Stimulated activated memory B cell treated with anti-CD40 and anti-IgM and Interleukin-4, amounts not matched to agents 10 μg/mL and 1 μg/mL and 100 μg/mL, for 72 hours (primary cell): ENCODE measurements around the gene NR6A1.

Experiments used
- ATAC-seq: fragments of 150-1000 bp; cut with Tn5 transposase; 2 replicates; pipeline ENCODE4 v1.10.0; 2021
- H3K27ac Mint-ChIP-seq: one replicate; pipeline ENCODE4 v1.8.0; 2022; ENCODE audit warnings: mild to moderate bottlenecking, mixed read lengths
- H3K27me3 Mint-ChIP-seq: one replicate; pipeline ENCODE4 v1.8.0; 2022; ENCODE audit warnings: mixed read lengths
- H3K36me3 Mint-ChIP-seq: one replicate; pipeline ENCODE4 v1.8.0; 2022; ENCODE audit warnings: mixed read lengths
- H3K4me1 Mint-ChIP-seq: one replicate; pipeline ENCODE4 v1.8.0; 2022; ENCODE audit warnings: mixed read lengths
- H3K4me3 Mint-ChIP-seq: one replicate; pipeline ENCODE4 v1.8.0; 2022; ENCODE audit warnings: mild to moderate bottlenecking, moderate library complexity, mixed read lengths
- H3K9me3 Mint-ChIP-seq: one replicate; pipeline ENCODE4 v1.8.0; 2022; ENCODE audit warnings: mixed read lengths

NR6A1 gene

GRCh38 chr9:124605258-124605657, 165.9 kb downstream of the NR6A1 start:
- Mint-ChIP-seq H3K27me3 (no peaks in the 10 kb centered on the region), H3K4me1 (no peaks in the 10 kb centered on the region), H3K36me3 (no peaks in the 10 kb centered on the region), H3K27ac (no peak overlapping the region), H3K4me3 (no peak overlapping the region), H3K9me3 (no peaks in the 10 kb centered on the region)
- ATAC-seq = no peak

GRCh38 chr9:124602632-124603031, 168.5 kb downstream of the NR6A1 start:
- Mint-ChIP-seq H3K27me3 (no peaks in the 10 kb centered on the region), H3K27ac (no peak overlapping the region), H3K36me3 (no peaks in the 10 kb centered on the region), H3K4me3 (no peak overlapping the region), H3K9me3 (no peaks in the 10 kb centered on the region), H3K4me1 (no peaks in the 10 kb centered on the region)
- ATAC-seq = no peak

- Mint-ChIP-seq H3K4me1 (no peaks in the 10 kb centered on the region), H3K9me3 (no peaks in the 10 kb centered on the region), H3K36me3 (no peaks in the 10 kb centered on the region), H3K27ac (no peak overlapping the region), H3K27me3 (no peaks in the 10 kb centered on the region), H3K4me3 (no peak overlapping the region)
- ATAC-seq = no peak
Observed at GRCh38 chr9:124602204-124602603, 168.9 kb downstream of the NR6A1 start.

GRCh38 chr9:124600407-124600806, 170.7 kb downstream of the NR6A1 start:
- no peak overlapping the region for H3K4me3 Mint-ChIP-seq
- ATAC-seq = no peak
- H3K4me1 Mint-ChIP-seq = no peaks in the 10 kb centered on the region
- H3K27ac Mint-ChIP-seq = no peak overlapping the region
- no peaks in the 10 kb centered on the region for H3K9me3 Mint-ChIP-seq
- peaks cover 15% of the 10 kb centered on the region for H3K27me3 Mint-ChIP-seq
- no peaks in the 10 kb centered on the region for H3K36me3 Mint-ChIP-seq

GRCh38 chr9:124599121-124599795, 171.9 kb downstream of the NR6A1 start:
- peaks cover 18% of the 10 kb centered on the region for H3K27me3 Mint-ChIP-seq
- no peak for ATAC-seq
- H3K27ac Mint-ChIP-seq = no peak overlapping the region
- H3K36me3 Mint-ChIP-seq = no peaks in the 10 kb centered on the region
- H3K9me3 Mint-ChIP-seq = no peaks in the 10 kb centered on the region
- H3K4me1 Mint-ChIP-seq = no peaks in the 10 kb centered on the region
- H3K4me3 Mint-ChIP-seq = no peak overlapping the region

- Mint-ChIP-seq H3K36me3 (no peaks in the 10 kb centered on the region), H3K9me3 (no peaks in the 10 kb centered on the region), H3K27ac (no peak overlapping the region), H3K4me3 (no peak overlapping the region), H3K27me3 (peaks cover 18% of the 10 kb centered on the region), H3K4me1 (no peaks in the 10 kb centered on the region)
- no peak for ATAC-seq
Observed at GRCh38 chr9:124598048-124598447, 173.1 kb downstream of the NR6A1 start.

GRCh38 chr9:124596172-124596839, 174.8 kb downstream of the NR6A1 start:
- no peak overlapping the region for H3K27ac Mint-ChIP-seq
- H3K4me1 Mint-ChIP-seq = no peaks in the 10 kb centered on the region
- peaks cover 18% of the 10 kb centered on the region for H3K27me3 Mint-ChIP-seq
- no peaks in the 10 kb centered on the region for H3K36me3 Mint-ChIP-seq
- ATAC-seq = no peak
- no peaks in the 10 kb centered on the region for H3K9me3 Mint-ChIP-seq
- no peak overlapping the region for H3K4me3 Mint-ChIP-seq

- Mint-ChIP-seq H3K36me3 (no peaks in the 10 kb centered on the region), H3K4me1 (no peaks in the 10 kb centered on the region), H3K27me3 (peaks cover 18% of the 10 kb centered on the region), H3K9me3 (no peaks in the 10 kb centered on the region), H3K27ac (no peak overlapping the region), H3K4me3 (no peak overlapping the region)
- no peak for ATAC-seq
Observed at GRCh38 chr9:124595743-124596142, 175.4 kb downstream of the NR6A1 start.

- no peak overlapping the region for H3K4me3 Mint-ChIP-seq
- peaks cover 18% of the 10 kb centered on the region for H3K27me3 Mint-ChIP-seq
- ATAC-seq = no peak
- no peak overlapping the region for H3K27ac Mint-ChIP-seq
- H3K4me1 Mint-ChIP-seq = no peaks in the 10 kb centered on the region
- H3K9me3 Mint-ChIP-seq = no peaks in the 10 kb centered on the region
- H3K36me3 Mint-ChIP-seq = no peaks in the 10 kb centered on the region
Observed at GRCh38 chr9:124594673-124595072, 176.4 kb downstream of the NR6A1 start.

- peaks cover 18% of the 10 kb centered on the region for H3K27me3 Mint-ChIP-seq
- H3K9me3 Mint-ChIP-seq = no peaks in the 10 kb centered on the region
- no peak overlapping the region for H3K4me3 Mint-ChIP-seq
- no peak overlapping the region for H3K27ac Mint-ChIP-seq
- no peaks in the 10 kb centered on the region for H3K36me3 Mint-ChIP-seq
- no peaks in the 10 kb centered on the region for H3K4me1 Mint-ChIP-seq
- no peak for ATAC-seq
Observed at GRCh38 chr9:124594225-124594624, 176.9 kb downstream of the NR6A1 start.

- no peaks in the 10 kb centered on the region for H3K9me3 Mint-ChIP-seq
- no peak for ATAC-seq
- no peak overlapping the region for H3K27ac Mint-ChIP-seq
- no peaks in the 10 kb centered on the region for H3K4me1 Mint-ChIP-seq
- H3K27me3 Mint-ChIP-seq = peaks cover 18% of the 10 kb centered on the region
- H3K36me3 Mint-ChIP-seq = no peaks in the 10 kb centered on the region
- H3K4me3 Mint-ChIP-seq = no peak overlapping the region
Observed at GRCh38 chr9:124593651-124594058, 177.5 kb downstream of the NR6A1 start.

GRCh38 chr9:124593200-124593599, 177.9 kb downstream of the NR6A1 start:
- H3K4me1 Mint-ChIP-seq = no peaks in the 10 kb centered on the region
- no peak overlapping the region for H3K27ac Mint-ChIP-seq
- peaks cover 18% of the 10 kb centered on the region for H3K27me3 Mint-ChIP-seq
- H3K4me3 Mint-ChIP-seq = no peak overlapping the region
- H3K36me3 Mint-ChIP-seq = no peaks in the 10 kb centered on the region
- H3K9me3 Mint-ChIP-seq = no peaks in the 10 kb centered on the region
- ATAC-seq = no peak

- Mint-ChIP-seq H3K36me3 (no peaks in the 10 kb centered on the region), H3K27me3 (peaks cover 10% of the 10 kb centered on the region), H3K4me3 (no peak overlapping the region), H3K27ac (no peak overlapping the region), H3K4me1 (no peaks in the 10 kb centered on the region), H3K9me3 (no peaks in the 10 kb centered on the region)
- ATAC-seq = no peak
Observed at GRCh38 chr9:124590889-124591641, 180.0 kb downstream of the NR6A1 start.

- no peaks in the 10 kb centered on the region for H3K27me3 Mint-ChIP-seq
- H3K4me3 Mint-ChIP-seq = no peak overlapping the region
- H3K27ac Mint-ChIP-seq = no peak overlapping the region
- ATAC-seq = no peak
- H3K36me3 Mint-ChIP-seq = no peaks in the 10 kb centered on the region
- no peaks in the 10 kb centered on the region for H3K9me3 Mint-ChIP-seq
- H3K4me1 Mint-ChIP-seq = no peaks in the 10 kb centered on the region
Observed at GRCh38 chr9:124584631-124585030, 186.5 kb downstream of the NR6A1 start.

GRCh38 chr9:124583134-124583533, 188.0 kb downstream of the NR6A1 start:
- ATAC-seq = no peak
- Mint-ChIP-seq H3K27ac (no peak overlapping the region), H3K27me3 (no peaks in the 10 kb centered on the region), H3K36me3 (no peaks in the 10 kb centered on the region), H3K4me1 (no peaks in the 10 kb centered on the region), H3K9me3 (no peaks in the 10 kb centered on the region), H3K4me3 (no peak overlapping the region)

GRCh38 chr9:124580186-124580585, 190.9 kb downstream of the NR6A1 start:
- no peaks in the 10 kb centered on the region for H3K27me3 Mint-ChIP-seq
- H3K27ac Mint-ChIP-seq = no peak overlapping the region
- H3K4me1 Mint-ChIP-seq = no peaks in the 10 kb centered on the region
- no peaks in the 10 kb centered on the region for H3K36me3 Mint-ChIP-seq
- ATAC-seq = no peak
- H3K9me3 Mint-ChIP-seq = no peaks in the 10 kb centered on the region
- no peak overlapping the region for H3K4me3 Mint-ChIP-seq
